Suprapubic skin (tissue), 4 donors: Measurements from ENCODE around the gene HACD3. TPM values are rescaled to one million over a fixed set of nuclear protein-coding genes. Genes with fewer than 3 reads are reported as not detected.
A peak's percentile ranks its signal among the peaks of the same experiment; 100 is the strongest.

Experiments
- DNase-seq, 2 donors: peaks; one replicate each; pipeline ENCODE4 v3.0.0-alpha.2; 2019; ENCODE audit warnings: low spot score in 2 of 2
- H3K27ac ChIP-seq: fragments of 200-600 bp; sonication (generic); one replicate; pipeline ENCODE4 v1.5.1; 2019
- H3K27me3 ChIP-seq: fragments of 200-600 bp; sonication (generic); one replicate; pipeline ENCODE4 v1.5.1; 2019
- H3K36me3 ChIP-seq: fragments of 200-600 bp; sonication (generic); one replicate; pipeline ENCODE4 v1.5.1; 2019
- H3K4me1 ChIP-seq: fragments of 200-600 bp; sonication (generic); one replicate; pipeline ENCODE4 v1.5.1; 2019
- H3K4me3 ChIP-seq: fragments of 200-600 bp; sonication (generic); one replicate; pipeline ENCODE4 v1.5.1; 2019; ENCODE audit warnings: mild to moderate bottlenecking
- H3K9me3 ChIP-seq: fragments of 200-600 bp; sonication (generic); one replicate; pipeline ENCODE4 v1.5.1; 2019
- CTCF ChIP-seq, 2 donors: fragments of 200-600 bp in 1 of 2; fragments of 450-650 bp in 1 of 2; sonication (generic) in 1 of 2; IDR thresholded peaks; one replicate each; pipeline ENCODE4 v1.5.1; 2016 to 2019; ENCODE audit warnings: antibody characterized with exemption in 2 of 2, mild to moderate bottlenecking in 1 of 2, moderate library complexity in 1 of 2
- EP300 ChIP-seq: sonication (generic); formaldehyde crosslinking; IDR thresholded peaks from one replicate; pipeline ENCODE4 v1.6.1; 2017; ENCODE audit warnings: antibody characterized with exemption
- POLR2A ChIP-seq, 2 donors: fragments of 450-650 bp; IDR thresholded peaks; one replicate each; pipeline ENCODE4 v1.6.1; 2017; ENCODE audit warnings: antibody characterized with exemption in 2 of 2, mild to moderate bottlenecking in 2 of 2, moderate library complexity in 2 of 2
- POLR2AphosphoS5 ChIP-seq, 3 donors: sonication (generic); formaldehyde crosslinking; IDR thresholded peaks; one replicate each; pipeline ENCODE4 v1.6.1; 2017; ENCODE audit warnings: antibody characterized with exemption in 3 of 3
- WGBS: methylation state at CpG from one replicate; pipeline ENCODE4 v1.1.5; 2018; 5-methylcytosine and 5-hydroxymethylcytosine counted together
- total RNA-seq, 4 donors: library from RNA; depleted of rRNA; stranded (reverse); fragments of >200 nt; gene quantifications; one replicate each; pipeline ENCODE4 v1.1.0, GENCODE V29; 2016

Gene HACD3
- total RNA-seq, 4 donors from 2014 or later = 36.6 to 65.2 (median 44.9) TPM

- 81% methylated on average over 10 of the region's 10 CpGs for WGBS
- no peaks in the 10 kb centered on the region for H3K27me3 ChIP-seq
- no peak overlapping the region for H3K27ac ChIP-seq
- no peaks in the 10 kb centered on the region for H3K36me3 ChIP-seq
- DNase-seq = no peak
- no peak overlapping the region for H3K4me3 ChIP-seq
- TF ChIP-seq POLR2AphosphoS5 (IDR thresholded peaks at IDR 0.05) = no peak
- peaks cover 4% of the 10 kb centered on the region for H3K4me1 ChIP-seq
- no peaks in the 10 kb centered on the region for H3K9me3 ChIP-seq
Measured at GRCh38 chr15:65524226-65524625, 6.0 kb upstream of the HACD3 start.

- TF ChIP-seq POLR2AphosphoS5 (IDR thresholded peaks at IDR 0.05) (no peak), EP300 (no peak), POLR2A (IDR thresholded peaks at IDR 0.05) (no peak), CTCF (IDR thresholded peaks at IDR 0.05) (no peak)
- Histone ChIP-seq H3K9me3 (no peaks in the 10 kb centered on the region), H3K4me3 (no peak overlapping the region), H3K27ac (no peak overlapping the region), H3K27me3 (no peaks in the 10 kb centered on the region), H3K36me3 (no peaks in the 10 kb centered on the region), H3K4me1 (peaks cover 13% of the 10 kb centered on the region)
- DNase-seq = no peak
- whole genome bisulfite sequencing = 61% methylated on average over 1 of the region's 1 CpG
Measured at GRCh38 chr15:65525622-65526021, 4.6 kb upstream of the HACD3 start.

GRCh38 chr15:65528461-65529060 lies 1.7 kb upstream of the HACD3 start:
- no peak for DNase-seq
- Histone ChIP-seq H3K4me1 (peaks cover 39% of the 10 kb centered on the region), H3K4me3 (no peak overlapping the region), H3K27me3 (no peaks in the 10 kb centered on the region), H3K9me3 (no peaks in the 10 kb centered on the region), H3K36me3 (no peaks in the 10 kb centered on the region), H3K27ac (no peak overlapping the region)
- whole genome bisulfite sequencing = 94% methylated on average over 20 of the region's 20 CpGs
- TF ChIP-seq POLR2A (IDR thresholded peaks at IDR 0.05) = no peak
- TF ChIP-seq POLR2AphosphoS5 (IDR thresholded peaks at IDR 0.05) = no peak
- no peak for TF ChIP-seq EP300
- TF ChIP-seq CTCF (IDR thresholded peaks at IDR 0.05) = no peak

- Histone ChIP-seq H3K36me3 (no peaks in the 10 kb centered on the region), H3K4me3 (peak overlapping the region; percentile 68), H3K9me3 (no peaks in the 10 kb centered on the region), H3K27ac (peak overlapping the region; percentile 49), H3K4me1 (peaks cover 39% of the 10 kb centered on the region), H3K27me3 (no peaks in the 10 kb centered on the region)
- TF ChIP-seq CTCF (IDR thresholded peaks at IDR 0.05) = no peak
- no peak for TF ChIP-seq POLR2AphosphoS5 (IDR thresholded peaks at IDR 0.05)
- no peak for TF ChIP-seq EP300
- no peak for TF ChIP-seq POLR2A (IDR thresholded peaks at IDR 0.05)
- WGBS = 49% methylated on average over 13 of the region's 13 CpGs
- DNase-seq = no peak
Measured at GRCh38 chr15:65529762-65530317, 423 bp upstream of the HACD3 start.

GRCh38 chr15:65532738-65533051 lies 2.4 kb downstream of the HACD3 start:
- no peak for TF ChIP-seq POLR2A (IDR thresholded peaks at IDR 0.05)
- H3K4me1 ChIP-seq = peaks cover 35% of the 10 kb centered on the region
- no peaks in the 10 kb centered on the region for H3K9me3 ChIP-seq
- H3K27me3 ChIP-seq = no peaks in the 10 kb centered on the region
- no peak for DNase-seq
- no peaks in the 10 kb centered on the region for H3K36me3 ChIP-seq
- H3K27ac ChIP-seq = peak overlapping the region; percentile 70
- WGBS = 51% methylated on average over 1 of the region's 1 CpG
- no peak overlapping the region for H3K4me3 ChIP-seq

- H3K9me3 ChIP-seq = no peaks in the 10 kb centered on the region
- DNase-seq = no peak
- peak overlapping the region; percentile 70 for H3K27ac ChIP-seq
- no peak overlapping the region for H3K4me3 ChIP-seq
- no peaks in the 10 kb centered on the region for H3K36me3 ChIP-seq
- 44% methylated on average over 5 of the region's 5 CpGs for WGBS
- no peaks in the 10 kb centered on the region for H3K27me3 ChIP-seq
- H3K4me1 ChIP-seq = peaks cover 35% of the 10 kb centered on the region
- TF ChIP-seq CTCF (IDR thresholded peaks at IDR 0.05) (no peak), POLR2AphosphoS5 (IDR thresholded peaks at IDR 0.05) (no peak), POLR2A (IDR thresholded peaks at IDR 0.05) (no peak), EP300 (no peak)
Measured at GRCh38 chr15:65533057-65533756, 2.9 kb downstream of the HACD3 start.
